ENCODE results near the gene DZANK1. TPM values are rescaled to one million over a fixed set of nuclear protein-coding genes. Genes with fewer than 3 reads are reported as not detected.

DZANK1 gene
- total RNA-seq, 2 donors from 2014 or later, result 0.41 to 0.83 TPM

DNA sequence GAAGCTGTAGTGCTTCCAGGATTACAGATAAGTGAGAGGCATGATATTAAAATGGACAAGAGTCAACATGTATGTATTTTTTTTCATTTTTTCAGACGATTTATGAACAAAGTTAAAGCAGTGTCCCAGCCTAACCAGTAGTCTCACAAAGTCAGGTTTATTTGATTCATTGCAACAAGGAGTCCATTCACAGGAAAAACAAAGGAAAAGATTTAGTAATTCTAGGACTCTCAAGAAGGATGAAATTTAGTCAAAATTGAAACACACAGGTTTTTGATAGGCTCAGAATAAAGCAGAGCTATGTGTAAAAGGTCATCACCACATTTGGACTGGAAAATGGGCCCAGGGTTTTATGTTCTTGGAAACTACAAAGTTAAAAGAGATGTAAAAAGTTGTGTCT is 94.5 kb downstream of the DZANK1 start:
- H3K4me3 ChIP-seq, result no peak overlapping the region
- H3K4me1 ChIP-seq, result no peaks in the 10 kb centered on the region
- H3K36me3 ChIP-seq, result no peaks in the 10 kb centered on the region
- no peak for DNase-seq (ENCODE audit: low spot score)
- H3K27me3 ChIP-seq, result no peaks in the 10 kb centered on the region
- TF ChIP-seq CTCF (IDR thresholded peaks at IDR 0.05), result no peak
- H3K9me3 ChIP-seq, result no peaks in the 10 kb centered on the region
- no peak overlapping the region for H3K27ac ChIP-seq

GRCh38 chr20:18364768-18365167 is 102.1 kb downstream of the DZANK1 start:
- no peak for TF ChIP-seq CTCF (IDR thresholded peaks at IDR 0.05)
- DNase-seq (ENCODE audit: low spot score), result no peak
- H3K36me3 ChIP-seq, result no peaks in the 10 kb centered on the region
- H3K27me3 ChIP-seq, result no peaks in the 10 kb centered on the region
- H3K4me1 ChIP-seq, result no peaks in the 10 kb centered on the region
- no peak overlapping the region for H3K27ac ChIP-seq
- H3K9me3 ChIP-seq, result no peaks in the 10 kb centered on the region
- no peak overlapping the region for H3K4me3 ChIP-seq

DNA sequence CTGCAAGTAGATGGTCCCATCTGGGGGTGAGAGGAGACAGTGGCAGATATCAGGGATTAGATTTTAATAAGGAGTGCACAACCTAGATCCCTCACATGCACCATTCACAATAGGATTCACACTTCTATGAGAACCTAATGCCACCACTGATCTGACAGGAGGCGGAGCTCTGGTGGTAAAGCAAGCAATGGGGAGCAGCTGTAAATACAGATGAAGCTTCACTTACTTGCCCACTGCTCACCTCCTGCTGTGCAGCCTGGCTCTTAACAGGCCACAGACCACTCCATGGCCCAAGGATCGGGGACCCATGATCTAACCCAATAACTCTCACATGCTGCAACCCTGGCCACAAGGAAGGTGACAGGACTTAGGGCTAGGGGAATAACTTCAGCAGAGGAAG is 103.1 kb downstream of the DZANK1 start:
- Histone ChIP-seq H3K27ac (no peak overlapping the region), H3K4me1 (no peaks in the 10 kb centered on the region), H3K27me3 (no peaks in the 10 kb centered on the region), H3K9me3 (no peaks in the 10 kb centered on the region), H3K4me3 (no peak overlapping the region), H3K36me3 (no peaks in the 10 kb centered on the region)
- DNase-seq (ENCODE audit: low spot score), result no peak
- no peak for TF ChIP-seq CTCF (IDR thresholded peaks at IDR 0.05)

DNA sequence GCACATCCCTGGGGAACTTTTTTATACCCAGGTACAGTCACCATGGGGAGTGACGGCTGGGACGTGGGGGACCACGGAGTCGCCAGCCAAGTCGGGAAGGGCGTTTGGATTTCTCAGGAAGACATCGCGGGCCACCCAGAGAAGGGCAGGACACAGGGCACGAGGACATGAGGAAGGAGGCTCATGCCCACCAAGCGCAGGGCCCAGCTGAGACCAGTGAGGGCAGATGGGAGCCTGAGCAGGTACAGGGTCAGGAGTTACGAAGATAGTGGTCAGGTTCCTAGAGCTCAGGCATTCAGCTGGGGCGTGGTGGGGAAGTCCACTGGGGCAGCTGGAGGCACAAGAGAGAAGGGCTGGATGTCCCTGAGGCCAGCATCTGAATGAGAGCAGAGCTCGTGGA is 103.9 kb downstream of the DZANK1 start:
- no peak for DNase-seq (ENCODE audit: low spot score)

DNA sequence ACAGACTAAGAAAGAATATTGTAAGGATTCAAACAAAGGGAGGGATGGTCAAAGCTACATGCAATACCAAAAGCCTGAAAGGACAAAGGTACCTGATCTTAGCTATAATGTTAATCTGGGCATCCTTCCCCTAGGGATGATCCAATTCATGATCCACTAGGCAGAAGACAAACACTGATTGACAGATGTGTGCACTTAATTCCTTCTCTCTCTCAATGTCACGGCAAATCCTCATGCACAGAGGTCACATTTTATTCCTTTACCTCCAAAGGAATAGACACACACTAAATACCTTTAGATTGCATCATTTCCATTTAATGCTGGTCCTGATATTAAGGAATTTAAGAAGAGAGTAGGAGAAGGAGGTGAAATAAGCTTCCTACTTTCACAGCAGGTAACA is 105.2 kb downstream of the DZANK1 start:
- H3K4me3 ChIP-seq, result no peak overlapping the region
- no peaks in the 10 kb centered on the region for H3K4me1 ChIP-seq
- no peaks in the 10 kb centered on the region for H3K36me3 ChIP-seq
- no peaks in the 10 kb centered on the region for H3K27me3 ChIP-seq
- DNase-seq (ENCODE audit: low spot score), result no peak
- no peaks in the 10 kb centered on the region for H3K9me3 ChIP-seq
- no peak overlapping the region for H3K27ac ChIP-seq
- no peak for TF ChIP-seq CTCF (IDR thresholded peaks at IDR 0.05)

More for the DNA sequence above, 103.9 kb downstream of the DZANK1 start:
- Histone ChIP-seq H3K27ac (no peak overlapping the region), H3K36me3 (no peaks in the 10 kb centered on the region), H3K9me3 (no peaks in the 10 kb centered on the region), H3K27me3 (no peaks in the 10 kb centered on the region), H3K4me1 (no peaks in the 10 kb centered on the region), H3K4me3 (no peak overlapping the region)
- no peak for TF ChIP-seq CTCF (IDR thresholded peaks at IDR 0.05)

GRCh38 chr20:18360635-18361034 is 106.2 kb downstream of the DZANK1 start:
- Histone ChIP-seq H3K27me3 (no peaks in the 10 kb centered on the region), H3K9me3 (no peaks in the 10 kb centered on the region), H3K4me1 (no peaks in the 10 kb centered on the region), H3K4me3 (no peak overlapping the region), H3K27ac (no peak overlapping the region), H3K36me3 (no peaks in the 10 kb centered on the region)
- TF ChIP-seq CTCF (IDR thresholded peaks at IDR 0.05), result no peak
- no peak for DNase-seq (ENCODE audit: low spot score)
